T-helper 9 cell (primary cell): ENCODE measurements around the gene TBC1D28.
"Not testable (repeated sequence)": the region's sequence is repeated elsewhere in the genome, so short reads cannot be mapped to it uniquely, and the experiment has no call there.

ENCODE experiments used
- DNase-seq: peaks from one replicate; pipeline ENCODE4 v3.0.0-alpha.2; 2020

The TBC1D28 gene

DNA sequence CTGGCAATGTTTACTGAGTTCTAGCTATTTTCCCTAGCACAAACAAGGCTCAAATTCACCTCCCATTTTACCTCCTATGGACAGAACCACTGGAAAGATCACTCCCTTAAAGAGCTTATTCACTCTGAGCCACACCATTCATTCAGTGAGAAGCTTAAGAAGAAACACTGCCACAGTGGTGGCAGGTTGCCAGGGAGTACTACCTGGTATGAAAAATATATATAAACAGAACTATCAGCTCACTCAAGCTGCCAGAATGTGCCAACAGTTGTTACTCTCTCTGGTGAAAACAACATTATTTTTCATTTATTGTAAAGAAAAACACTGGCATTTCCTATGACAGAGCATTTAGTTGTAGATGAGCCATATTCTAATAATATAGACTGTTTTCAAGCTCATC is 31.2 kb downstream of the TBC1D28 start:
- not testable (repeated sequence) for DNase-seq

DNA sequence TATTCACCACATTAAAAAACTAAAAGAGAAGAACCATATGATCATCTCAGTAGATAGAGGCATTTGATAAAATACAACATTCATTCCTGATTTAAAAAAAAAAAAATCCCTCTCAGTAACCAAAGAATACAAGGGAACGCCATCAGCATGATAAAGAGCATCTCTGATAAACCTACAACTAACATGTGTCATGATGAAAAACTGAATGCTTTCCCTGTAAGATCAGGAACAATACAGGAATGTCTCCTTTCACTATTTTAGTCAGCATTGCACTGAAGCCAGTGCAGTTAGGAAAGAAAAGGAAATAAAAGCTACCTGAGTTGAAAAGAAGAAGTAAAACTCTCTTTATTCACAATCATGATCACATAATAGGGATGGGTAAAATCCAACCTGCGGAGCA is 51.1 kb downstream of the TBC1D28 start:
- DNase-seq: not testable (repeated sequence)
